GM18505 (cell line): ENCODE data around the gene C3orf20.
"Not testable (repeated sequence)": the region's sequence is repeated elsewhere in the genome, so short reads cannot be mapped to it uniquely, and the experiment has no call there.

Experiments
- ATAC-seq: cut with Tn5 transposase; IDR thresholded peaks from one replicate; pipeline ENCODE4 v1.9.1; 2021; ENCODE audit not compliant: unreplicated experiment
- POLR2A ChIP-seq: IDR thresholded peaks from 4 replicates; pipeline ENCODE4 v1.6.1; 2011; ENCODE audit warnings: borderline replicate concordance; ENCODE audit not compliant: insufficient read depth, insufficient read length; ENCODE audit errors: extremely low read depth

C3orf20 gene

GRCh38 chr3:14730703-14731382 is 55.9 kb downstream of the C3orf20 start:
- ATAC-seq: no peak
- TF ChIP-seq POLR2A: no peak

- TF ChIP-seq POLR2A: no peak
- ATAC-seq: no peak
Observed at GRCh38 chr3:14740983-14741382, 66.0 kb downstream of the C3orf20 start.

GRCh38 chr3:14741510-14741909 is 66.6 kb downstream of the C3orf20 start:
- ATAC-seq: no peak
- no peak for TF ChIP-seq POLR2A

GRCh38 chr3:14744556-14744955 is 69.6 kb downstream of the C3orf20 start:
- no peak for ATAC-seq
- no peak for TF ChIP-seq POLR2A

- ATAC-seq: no peak
- no peak for TF ChIP-seq POLR2A
Observed at GRCh38 chr3:14750650-14751049, 75.7 kb downstream of the C3orf20 start.

- not testable (repeated sequence) for ATAC-seq
Observed at GRCh38 chr3:14752979-14753378, 78.0 kb downstream of the C3orf20 start.

GRCh38 chr3:14757153-14757700 is 82.3 kb downstream of the C3orf20 start:
- TF ChIP-seq POLR2A: no peak
- ATAC-seq: no peak

GRCh38 chr3:14758297-14758696 is 83.4 kb downstream of the C3orf20 start:
- no peak for ATAC-seq
- no peak for TF ChIP-seq POLR2A

GRCh38 chr3:14758959-14759358 is 84.0 kb downstream of the C3orf20 start:
- TF ChIP-seq POLR2A: no peak
- no peak for ATAC-seq

- no peak for ATAC-seq
- no peak for TF ChIP-seq POLR2A
Observed at GRCh38 chr3:14760185-14760584, 85.2 kb downstream of the C3orf20 start.

GRCh38 chr3:14761121-14761672 is 86.3 kb downstream of the C3orf20 start:
- ATAC-seq: no peak
- TF ChIP-seq POLR2A: no peak

- no peak for TF ChIP-seq POLR2A
- ATAC-seq: no peak
Observed at GRCh38 chr3:14761866-14762265, 86.9 kb downstream of the C3orf20 start.

- no peak for ATAC-seq
- TF ChIP-seq POLR2A: no peak
Observed at GRCh38 chr3:14762701-14763100, 87.8 kb downstream of the C3orf20 start.

GRCh38 chr3:14764331-14765059 is 89.6 kb downstream of the C3orf20 start:
- no peak for TF ChIP-seq POLR2A
- ATAC-seq: no peak
